Measurements from ENCODE around the gene DEPDC5.

DEPDC5 gene

GRCh38 chr22:31906569-31906968 is 152.8 kb downstream of the DEPDC5 start:
- peaks cover 3% of the 10 kb centered on the region; the same call in 1 of the 2 replicates for H3K36me3 ChIP-seq (replicated peaks)

GRCh38 chr22:31909977-31910376 is 156.2 kb downstream of the DEPDC5 start:
- in situ Hi-C loops (cut with MboI; ENCODE audit: low sequenced_read_pairs), result no loop called here

More at GRCh38 chr22:31906569-31906968, 152.8 kb downstream of the DEPDC5 start:
- DNase-seq (ENCODE audit: low spot score in 2 of 2), result no peak
- H3K9me3 ChIP-seq, result no peaks in the 10 kb centered on the region
- H3K4me1 ChIP-seq, result no peaks in the 10 kb centered on the region
- H3K27me3 ChIP-seq (ENCODE audit: low read depth), result no peaks in the 10 kb centered on the region
- in situ Hi-C loops (cut with MboI; ENCODE audit: low sequenced_read_pairs), result no loop called here
- no peak overlapping the region for H3K4me3 ChIP-seq

GRCh38 chr22:31911565-31912406 is 158.0 kb downstream of the DEPDC5 start:
- H3K9me3 ChIP-seq, result no peaks in the 10 kb centered on the region
- DNase-seq (ENCODE audit: low spot score in 2 of 2), result no peak
- H3K4me1 ChIP-seq, result no peaks in the 10 kb centered on the region
- H3K4me3 ChIP-seq, result no peak overlapping the region
- in situ Hi-C loops (cut with MboI; ENCODE audit: low sequenced_read_pairs), result no loop called here
- H3K27me3 ChIP-seq (ENCODE audit: low read depth), result no peaks in the 10 kb centered on the region
- no peaks in the 10 kb centered on the region for H3K36me3 ChIP-seq (replicated peaks)

More at GRCh38 chr22:31909977-31910376, 156.2 kb downstream of the DEPDC5 start:
- no peaks in the 10 kb centered on the region for H3K9me3 ChIP-seq
- no peaks in the 10 kb centered on the region for H3K27me3 ChIP-seq (ENCODE audit: low read depth)
- H3K4me3 ChIP-seq, result no peak overlapping the region
- no peaks in the 10 kb centered on the region for H3K4me1 ChIP-seq
- DNase-seq (ENCODE audit: low spot score in 2 of 2), result no peak
- H3K36me3 ChIP-seq (replicated peaks), result 0 out of 2 replicates have a peak, but pooled peaks cover 3% of the 10 kb centered on the region

DNA sequence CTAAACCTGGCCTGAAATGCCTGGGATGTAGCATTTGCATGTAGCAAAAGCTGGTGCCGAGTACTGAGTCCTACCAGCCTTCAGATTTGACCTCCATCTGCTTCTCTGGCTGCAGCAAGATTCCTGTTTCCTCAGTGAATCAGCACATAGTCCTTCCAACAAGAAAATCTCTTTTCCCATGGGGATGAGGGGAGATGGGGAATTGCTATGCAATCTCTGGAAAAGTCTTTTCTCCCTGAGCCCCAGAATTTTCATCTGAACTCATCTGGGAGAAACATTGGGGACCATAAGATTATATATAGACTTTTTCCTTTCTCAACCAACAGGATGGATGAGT is 158.6 kb downstream of the DEPDC5 start:
- DNase-seq (ENCODE audit: low spot score in 2 of 2), result no peak

GRCh38 chr22:31915586-31915985 is 161.8 kb downstream of the DEPDC5 start:
- in situ Hi-C loops (cut with MboI; ENCODE audit: low sequenced_read_pairs), result no loop called here
- no peaks in the 10 kb centered on the region for H3K27me3 ChIP-seq (ENCODE audit: low read depth)
- no peaks in the 10 kb centered on the region for H3K36me3 ChIP-seq (replicated peaks)
- no peak for DNase-seq (ENCODE audit: low spot score in 2 of 2)
- H3K9me3 ChIP-seq, result no peaks in the 10 kb centered on the region
- H3K4me3 ChIP-seq, result no peak overlapping the region
- no peaks in the 10 kb centered on the region for H3K4me1 ChIP-seq

More for the DNA sequence above, 158.6 kb downstream of the DEPDC5 start:
- Histone ChIP-seq H3K36me3 (replicated peaks) (no peaks in the 10 kb centered on the region), H3K4me3 (no peak overlapping the region), H3K4me1 (no peaks in the 10 kb centered on the region), H3K27me3 (ENCODE audit: low read depth) (no peaks in the 10 kb centered on the region), H3K9me3 (no peaks in the 10 kb centered on the region)
- in situ Hi-C loops (cut with MboI; ENCODE audit: low sequenced_read_pairs), result no loop called here

DNA sequence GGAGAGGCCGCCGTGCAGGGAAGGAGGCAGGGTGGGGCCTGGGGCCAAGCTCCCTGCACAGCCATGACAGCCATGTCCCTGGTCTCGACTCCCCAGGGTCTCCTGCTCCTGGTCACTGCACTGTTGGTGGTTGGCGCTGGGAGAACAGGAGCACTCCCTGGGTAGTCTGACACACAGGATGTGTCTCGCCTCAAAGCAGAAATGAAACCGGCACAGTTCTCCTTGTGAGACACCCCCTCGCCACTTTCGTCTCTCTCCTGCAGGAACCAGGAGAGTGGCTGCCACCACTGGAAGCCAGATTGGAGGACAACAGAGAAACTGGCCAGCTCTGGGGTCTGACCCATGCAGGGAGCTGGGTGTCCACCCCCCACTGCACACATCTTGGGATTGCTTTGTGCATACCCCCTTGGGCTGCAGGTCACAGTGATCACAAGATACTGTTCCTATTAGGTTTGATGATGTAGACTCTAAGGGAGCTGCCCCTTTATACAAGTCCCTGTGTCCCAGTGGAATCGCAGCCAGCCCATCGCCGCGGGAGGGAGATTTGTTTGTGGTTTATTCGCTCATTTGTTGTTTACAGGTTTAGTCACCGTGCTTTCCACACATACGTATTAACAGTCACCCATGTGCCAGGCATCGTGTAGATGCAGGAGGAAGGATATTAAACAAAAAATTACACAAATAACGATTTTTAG is 163.6 kb downstream of the DEPDC5 start:
- in situ Hi-C loops (cut with MboI; ENCODE audit: low sequenced_read_pairs), result no loop called here

GRCh38 chr22:31919730-31920129 is 165.9 kb downstream of the DEPDC5 start:
- H3K4me1 ChIP-seq, result no peaks in the 10 kb centered on the region
- H3K27me3 ChIP-seq (ENCODE audit: low read depth), result no peaks in the 10 kb centered on the region
- in situ Hi-C loops (cut with MboI; ENCODE audit: low sequenced_read_pairs), result no loop called here
- H3K36me3 ChIP-seq (replicated peaks), result no peaks in the 10 kb centered on the region
- H3K9me3 ChIP-seq, result no peaks in the 10 kb centered on the region
- no peak overlapping the region for H3K4me3 ChIP-seq
- no peak for DNase-seq (ENCODE audit: low spot score in 2 of 2)

More for the DNA sequence above, 163.6 kb downstream of the DEPDC5 start:
- no peaks in the 10 kb centered on the region for H3K36me3 ChIP-seq (replicated peaks)
- no peaks in the 10 kb centered on the region for H3K27me3 ChIP-seq (ENCODE audit: low read depth)
- no peaks in the 10 kb centered on the region for H3K4me1 ChIP-seq
- H3K9me3 ChIP-seq, result no peaks in the 10 kb centered on the region
- no peak for DNase-seq (ENCODE audit: low spot score in 2 of 2)
- no peak overlapping the region for H3K4me3 ChIP-seq

- DNase-seq (ENCODE audit: low spot score in 2 of 2), result no peak
- Histone ChIP-seq H3K4me1 (no peaks in the 10 kb centered on the region), H3K4me3 (no peak overlapping the region), H3K36me3 (replicated peaks) (no peaks in the 10 kb centered on the region), H3K9me3 (no peaks in the 10 kb centered on the region), H3K27me3 (ENCODE audit: low read depth) (no peaks in the 10 kb centered on the region)
- in situ Hi-C loops (cut with MboI; ENCODE audit: low sequenced_read_pairs), result no loop called here
Observed at GRCh38 chr22:31920306-31920705, 166.5 kb downstream of the DEPDC5 start.

- in situ Hi-C loops (cut with MboI; ENCODE audit: low sequenced_read_pairs), result no loop called here
- DNase-seq (ENCODE audit: low spot score in 2 of 2), result no peak
- H3K9me3 ChIP-seq, result no peaks in the 10 kb centered on the region
- H3K4me3 ChIP-seq, result no peak overlapping the region
- no peaks in the 10 kb centered on the region for H3K4me1 ChIP-seq
- H3K36me3 ChIP-seq (replicated peaks), result no peaks in the 10 kb centered on the region
- H3K27me3 ChIP-seq (ENCODE audit: low read depth), result no peaks in the 10 kb centered on the region
Observed at GRCh38 chr22:31921106-31921505, 167.3 kb downstream of the DEPDC5 start.

- DNase-seq (ENCODE audit: low spot score in 2 of 2), result no peak
- H3K27me3 ChIP-seq (ENCODE audit: low read depth), result no peaks in the 10 kb centered on the region
- no peaks in the 10 kb centered on the region for H3K9me3 ChIP-seq
- H3K4me3 ChIP-seq, result no peak overlapping the region
- no peaks in the 10 kb centered on the region for H3K36me3 ChIP-seq (replicated peaks)
- in situ Hi-C loops (cut with MboI; ENCODE audit: low sequenced_read_pairs), result no loop called here
- H3K4me1 ChIP-seq, result no peaks in the 10 kb centered on the region
Observed at GRCh38 chr22:31922534-31922933, 168.7 kb downstream of the DEPDC5 start.

GRCh38 chr22:31923136-31923535 is 169.3 kb downstream of the DEPDC5 start:
- in situ Hi-C loops (cut with MboI; ENCODE audit: low sequenced_read_pairs), result no loop called here
- H3K4me3 ChIP-seq, result no peak overlapping the region
- H3K4me1 ChIP-seq, result no peaks in the 10 kb centered on the region
- no peaks in the 10 kb centered on the region for H3K9me3 ChIP-seq
- no peak for DNase-seq (ENCODE audit: low spot score in 2 of 2)
- no peaks in the 10 kb centered on the region for H3K27me3 ChIP-seq (ENCODE audit: low read depth)
- no peaks in the 10 kb centered on the region for H3K36me3 ChIP-seq (replicated peaks)

DNA sequence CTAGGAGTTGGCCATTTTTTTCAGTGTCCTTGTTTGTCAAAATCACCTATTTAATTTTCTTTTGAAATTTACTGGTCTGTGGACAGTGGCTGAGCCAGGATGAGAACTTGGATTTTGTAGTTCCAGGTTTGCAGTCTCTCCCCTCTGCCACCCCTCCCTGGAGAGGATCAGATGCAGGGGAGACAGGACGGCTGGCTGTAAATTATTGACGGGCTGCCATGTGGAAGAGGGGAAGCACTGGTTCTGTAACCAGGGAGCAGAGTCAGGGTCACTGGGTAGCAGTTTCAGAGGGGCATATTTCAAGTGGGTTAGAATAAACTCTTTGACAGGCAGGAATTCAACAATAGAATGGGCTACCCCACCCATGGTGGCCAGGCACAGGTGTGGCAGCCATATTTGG is 169.9 kb downstream of the DEPDC5 start:
- no peak for DNase-seq (ENCODE audit: low spot score in 2 of 2)
- in situ Hi-C loops (cut with MboI; ENCODE audit: low sequenced_read_pairs), result no loop called here
- no peaks in the 10 kb centered on the region for H3K4me1 ChIP-seq

DNA sequence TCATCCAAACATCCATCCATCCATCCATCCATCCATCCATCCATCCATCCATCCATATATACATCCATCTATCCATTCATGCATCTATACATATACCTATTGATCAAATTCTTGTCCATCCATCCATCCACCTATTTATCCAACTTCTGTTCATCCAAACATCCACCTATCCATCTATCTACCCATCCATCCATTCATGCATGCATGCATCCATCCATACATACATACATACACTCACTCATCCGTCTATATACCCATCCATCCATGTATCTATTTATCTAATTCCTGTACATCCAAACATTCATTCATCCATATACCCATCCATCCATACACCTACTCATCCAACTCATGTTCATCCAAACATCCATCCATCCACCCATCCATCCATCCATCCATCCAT is 171.2 kb downstream of the DEPDC5 start:
- no peaks in the 10 kb centered on the region for H3K27me3 ChIP-seq (ENCODE audit: low read depth)
- no peak for DNase-seq (ENCODE audit: low spot score in 2 of 2)
- in situ Hi-C loops (cut with MboI; ENCODE audit: low sequenced_read_pairs), result no loop called here
- H3K36me3 ChIP-seq (replicated peaks), result no peaks in the 10 kb centered on the region
- H3K4me3 ChIP-seq, result no peak overlapping the region
- no peaks in the 10 kb centered on the region for H3K9me3 ChIP-seq
- H3K4me1 ChIP-seq, result no peaks in the 10 kb centered on the region

More for the DNA sequence above, 169.9 kb downstream of the DEPDC5 start:
- Histone ChIP-seq H3K9me3 (no peaks in the 10 kb centered on the region), H3K36me3 (replicated peaks) (no peaks in the 10 kb centered on the region), H3K27me3 (ENCODE audit: low read depth) (no peaks in the 10 kb centered on the region), H3K4me3 (no peak overlapping the region)

DNA sequence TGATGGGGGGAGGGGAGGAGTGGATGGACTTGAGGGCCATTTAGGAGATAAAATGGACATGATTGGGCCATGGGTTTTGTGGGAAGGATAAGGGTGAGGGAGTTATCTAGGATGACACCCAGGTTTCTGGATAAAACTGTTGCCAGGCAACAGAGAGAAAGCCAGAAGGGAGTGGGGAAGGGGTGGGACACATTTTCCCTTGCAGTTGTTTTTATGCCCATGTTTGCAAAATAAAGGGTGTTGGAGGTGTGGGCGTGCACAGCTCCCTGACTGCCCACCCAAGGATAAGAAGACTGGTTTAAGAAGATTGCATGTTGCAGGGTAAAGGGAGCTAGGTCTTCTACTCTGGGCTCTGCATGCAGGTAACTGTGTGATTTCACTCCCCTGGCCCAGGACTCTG is 172.2 kb downstream of the DEPDC5 start:
- no peaks in the 10 kb centered on the region for H3K4me1 ChIP-seq
- DNase-seq (ENCODE audit: low spot score in 2 of 2), result no peak
- no peaks in the 10 kb centered on the region for H3K27me3 ChIP-seq (ENCODE audit: low read depth)
- in situ Hi-C loops (cut with MboI; ENCODE audit: low sequenced_read_pairs), result no loop called here
- no peak overlapping the region for H3K4me3 ChIP-seq
- H3K36me3 ChIP-seq (replicated peaks), result no peaks in the 10 kb centered on the region
- no peaks in the 10 kb centered on the region for H3K9me3 ChIP-seq
